Pancreas (tissue), 10 donors: ENCODE results near the gene RNF111. TPM values are rescaled to one million over a fixed set of nuclear protein-coding genes. Genes with fewer than 3 reads are reported as not detected.

Experiments used
- ATAC-seq, 4 donors: fragments of 200-7000 bp; cut with Tn5 transposase; one replicate each; pipeline versions ENCODE4 v1.8.0 to v1.9.1; 2020; ENCODE audit warnings: mild to moderate bottlenecking in 4 of 4, moderate library complexity in 4 of 4
- DNase-seq, 6 donors: peaks; one replicate each; pipeline ENCODE4 v3.0.0-alpha.2; 2020
- FAIRE-seq: peaks from 2 replicates; lab custom pipeline; 2012; peaks lifted over from hg19 to GRCh38; lab: Jason Lieb, UNC
- H3K27ac ChIP-seq, 4 donors: fragments of 200-600 bp; sonication (generic); 1 replicate in 3 of 4; 2 replicates in 1 of 4; pipeline versions ENCODE4 v1.5.0 to v1.8.0; 2020
- H3K27me3 ChIP-seq, 4 donors: fragments of 200-600 bp; one replicate each; pipeline ENCODE4 v1.8.0; 2021
- H3K36me3 ChIP-seq, 3 donors: fragments of 200-600 bp; sonication (generic) in 1 of 3; one replicate each; pipeline versions ENCODE4 v1.5.0 to v1.8.0; 2020 to 2021
- H3K4me1 ChIP-seq, 3 donors: fragments of 200-600 bp; one replicate each; pipeline ENCODE4 v1.8.0; 2021
- H3K4me3 ChIP-seq, 4 donors: fragments of 200-600 bp; sonication (generic) in 2 of 4; one replicate each; pipeline versions ENCODE4 v1.5.0 to v1.8.0; 2020 to 2021
- H3K9me3 ChIP-seq, 4 donors: fragments of 200-600 bp; one replicate each; pipeline ENCODE4 v1.8.0; 2021
- WGBS, 2 donors: extraction: QIAGEN DNeasy Blood & Tissue Kit; methylation state at CpG; one replicate each; pipeline ENCODE4 v1.1.7; 2013; 5-methylcytosine and 5-hydroxymethylcytosine counted together
- intact Hi-C, 3 donors: fragments of 100-400 bp; cut with DNase I; formaldehyde crosslinking; loops; one replicate each; pipeline versions ENCODE4 v1.11.1 to v1.14.2; 2022
- polyA plus RNA-seq, 2 donors: library from polyadenylated mRNA; stranded (reverse); fragments of 200-250 nt; gene quantifications; one replicate each; pipeline ENCODE4 v1.2.3, GENCODE V29; 2013
- total RNA-seq, 6 donors: library from RNA; stranded (reverse); fragmentation: NEBNext Ultra II Directional in 4 of 6; extraction: Animal tissue kit (Norgen Biotek cat#: 25700) in 4 of 6; gene quantifications; one replicate each; pipeline versions ENCODE4 v1.2.1 to v1.2.4, GENCODE V29; 2021 to 2023
- TF ChIP-seq, protein P1 (sequence below), 4 donors: fragments of 200-600 bp; sonication (generic) in 3 of 4; IDR thresholded peaks; one replicate each; pipeline versions ENCODE4 v1.5.0 to v1.8.0; 2021; ENCODE audit warnings: antibody characterized with exemption in 4 of 4
- donor health status: healthy with polysubstance abuse.
- donor health status: DM: no; HTN: no; CAD: no; lungs with moderate emphysema.
- donor health status: DM: no; HTN: no; CAD: no.
- donor health status: control.
- donor health status: control.
- donor health status: Bipolar disorder and iron deficiency.
- donor health status: DM: yes; HTN: yes; CAD: no.
- donor health status: DM: no; HTN: no; CAD: no.
- donor health status: DM: no; HTN: no; CAD: no.
- donor health status: DM: yes; HTN: yes; CAD: no.

RNF111 gene
- total and polyA plus RNA-seq, 8 donors = 4.6 to 25.8 (median 12.3) TPM

DNA sequence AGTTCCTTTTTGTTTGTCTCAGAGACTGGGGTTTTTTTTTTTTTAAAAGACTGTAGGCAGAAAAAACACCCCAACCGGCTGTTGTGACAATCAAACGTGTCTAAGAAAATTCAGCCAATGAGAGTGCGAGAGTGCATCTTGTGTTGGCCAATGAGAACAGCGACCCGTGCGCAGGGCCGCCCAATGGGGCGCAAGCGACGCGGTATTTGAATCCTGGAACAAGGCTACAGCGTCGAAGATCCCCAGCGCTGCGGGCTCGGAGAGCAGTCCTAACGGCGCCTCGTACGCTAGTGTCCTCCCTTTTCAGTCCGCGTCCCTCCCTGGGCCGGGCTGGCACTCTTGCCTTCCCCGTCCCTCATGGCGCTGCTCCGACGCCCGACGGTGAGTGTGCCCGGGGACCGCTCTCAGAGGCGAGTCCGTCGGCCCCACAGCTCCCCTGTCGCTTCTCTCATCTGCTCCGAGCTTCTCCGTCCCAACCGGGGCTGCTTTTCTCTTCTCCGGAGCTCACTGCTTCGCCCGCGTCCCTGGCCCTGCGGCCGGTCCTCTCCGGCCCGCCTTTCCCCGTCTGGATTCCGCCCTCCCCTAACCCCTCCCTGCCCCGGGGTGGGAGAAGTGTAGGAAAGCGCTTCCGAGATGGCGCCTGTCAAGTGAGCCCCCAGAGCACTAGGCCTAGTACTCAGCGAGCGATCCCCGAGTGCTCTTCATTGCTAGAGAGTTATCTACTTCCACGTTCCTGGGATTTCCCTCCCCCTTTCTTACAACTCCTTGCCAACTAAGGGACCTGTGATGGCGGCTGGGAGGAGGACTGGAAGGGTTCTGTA lies 117.7 kb downstream of the RNF111 start, which contains the start of gene CCNB2:
CCNB2 (plus strand) TSS at position 235 of the 821 bp plus-strand sequence; CDS start at position 358, 123 bp downstream.
- peak within 1 kb of the TSS; percentile 30 to 74 (median 42) for H3K4me3 ChIP-seq
- WGBS, 2 donors = 1% methylated on average over 54 to 57 of the region's 57 CpGs
- TF ChIP-seq, protein P1, sequence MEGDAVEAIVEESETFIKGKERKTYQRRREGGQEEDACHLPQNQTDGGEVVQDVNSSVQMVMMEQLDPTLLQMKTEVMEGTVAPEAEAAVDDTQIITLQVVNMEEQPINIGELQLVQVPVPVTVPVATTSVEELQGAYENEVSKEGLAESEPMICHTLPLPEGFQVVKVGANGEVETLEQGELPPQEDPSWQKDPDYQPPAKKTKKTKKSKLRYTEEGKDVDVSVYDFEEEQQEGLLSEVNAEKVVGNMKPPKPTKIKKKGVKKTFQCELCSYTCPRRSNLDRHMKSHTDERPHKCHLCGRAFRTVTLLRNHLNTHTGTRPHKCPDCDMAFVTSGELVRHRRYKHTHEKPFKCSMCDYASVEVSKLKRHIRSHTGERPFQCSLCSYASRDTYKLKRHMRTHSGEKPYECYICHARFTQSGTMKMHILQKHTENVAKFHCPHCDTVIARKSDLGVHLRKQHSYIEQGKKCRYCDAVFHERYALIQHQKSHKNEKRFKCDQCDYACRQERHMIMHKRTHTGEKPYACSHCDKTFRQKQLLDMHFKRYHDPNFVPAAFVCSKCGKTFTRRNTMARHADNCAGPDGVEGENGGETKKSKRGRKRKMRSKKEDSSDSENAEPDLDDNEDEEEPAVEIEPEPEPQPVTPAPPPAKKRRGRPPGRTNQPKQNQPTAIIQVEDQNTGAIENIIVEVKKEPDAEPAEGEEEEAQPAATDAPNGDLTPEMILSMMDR (IDR thresholded peaks at IDR 0.05) = no peak
- H3K4me1 ChIP-seq = no peaks in the 10 kb centered on the region
- H3K36me3 ChIP-seq = no peaks in the 10 kb centered on the region
- intact Hi-C loops = no loop called here
- DNase-seq (peak; percentile 74 to 90 (median 82)), FAIRE-seq (peak; percentile 67), ATAC-seq (peak; percentile 100)
- H3K27ac ChIP-seq = peak within 1 kb of the TSS in 1 of 4 donors; percentile 24
- no peaks in the 10 kb centered on the region for H3K9me3 ChIP-seq
- H3K27me3 ChIP-seq = no peaks in the 10 kb centered on the region

DNA sequence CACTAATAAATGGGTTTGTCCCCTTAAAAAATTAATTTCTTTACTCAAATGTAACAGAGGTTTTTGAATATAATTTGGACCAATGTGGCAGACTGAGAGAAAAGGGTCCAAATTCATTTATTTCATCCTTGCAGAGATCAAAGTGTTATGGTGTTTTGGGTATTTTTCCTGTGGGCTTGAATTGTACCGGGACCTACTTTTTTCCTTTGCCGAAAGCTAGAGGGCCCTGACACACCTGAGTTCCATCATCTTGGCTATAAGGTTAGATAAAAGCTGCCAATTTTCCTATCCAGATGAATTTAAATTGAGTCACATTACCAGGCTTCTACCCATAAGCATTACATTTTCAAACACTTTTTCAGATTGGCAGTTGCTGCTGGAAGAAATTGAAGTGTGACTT lies 118.4 kb downstream of the RNF111 start:
- H3K4me3 ChIP-seq = peak overlapping the region in 1 of 4 donors; percentile 74
- FAIRE-seq (no peak), DNase-seq (no peak), ATAC-seq (no peak)
- TF ChIP-seq, protein P1 (IDR thresholded peaks at IDR 0.05) = no peak
- no peaks in the 10 kb centered on the region for H3K36me3 ChIP-seq
- no peaks in the 10 kb centered on the region for H3K4me1 ChIP-seq
- no peaks in the 10 kb centered on the region for H3K9me3 ChIP-seq
- intact Hi-C loops = no loop called here
- H3K27me3 ChIP-seq = no peaks in the 10 kb centered on the region
- WGBS, 2 donors = 47 to 54% methylated on average over 2 of the region's 2 CpGs
- H3K27ac ChIP-seq = no peak overlapping the region

DNA sequence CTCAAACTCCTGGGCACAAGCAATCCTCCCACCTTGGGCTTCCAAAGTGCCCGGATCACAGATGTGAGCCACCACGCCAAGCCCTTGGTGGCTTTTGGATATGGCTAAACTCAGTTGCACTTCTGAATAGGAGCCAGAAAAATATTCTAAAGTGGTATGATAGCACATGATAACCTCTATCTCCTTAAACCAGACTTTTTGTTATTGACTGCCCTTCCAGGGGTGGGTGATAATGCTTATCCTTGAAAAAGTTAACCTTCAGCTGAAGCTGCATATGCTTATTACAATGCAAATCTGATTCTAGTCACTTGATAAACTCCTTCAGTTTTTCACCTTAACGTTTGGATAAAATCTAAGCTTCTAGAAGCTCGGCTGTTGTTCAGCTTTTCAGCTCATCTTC lies 123.8 kb downstream of the RNF111 start:
- H3K27me3 ChIP-seq = no peaks in the 10 kb centered on the region
- no peaks in the 10 kb centered on the region for H3K4me1 ChIP-seq
- FAIRE-seq (no peak), DNase-seq (no peak), ATAC-seq (no peak)
- no peak overlapping the region for H3K4me3 ChIP-seq
- TF ChIP-seq, protein P1 (IDR thresholded peaks at IDR 0.05) = no peak
- H3K27ac ChIP-seq = no peak overlapping the region
- intact Hi-C loops = no loop called here
- no peaks in the 10 kb centered on the region for H3K9me3 ChIP-seq
- no peaks in the 10 kb centered on the region for H3K36me3 ChIP-seq
- 86 to 87% methylated on average over 4 of the region's 4 CpGs for WGBS, 2 donors

DNA sequence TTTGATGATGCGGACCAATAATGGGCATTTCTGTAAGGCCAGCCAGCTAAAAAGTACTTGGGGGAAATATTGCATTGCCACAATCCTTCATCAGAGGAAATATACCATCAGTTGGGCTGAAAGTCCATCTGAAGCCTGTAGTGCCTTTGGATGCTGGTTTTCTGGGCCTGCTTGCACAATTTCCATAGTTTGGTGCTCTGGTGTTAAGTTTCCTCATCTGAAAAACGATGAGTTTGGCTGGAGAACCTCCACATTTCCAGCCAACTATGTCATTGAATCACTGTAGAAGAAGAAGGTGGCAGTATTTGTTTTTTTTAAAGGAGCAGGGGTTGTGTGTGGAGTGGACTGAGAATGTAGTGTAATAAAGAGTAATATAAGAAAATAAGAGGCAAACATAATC lies 127.6 kb downstream of the RNF111 start:
- Histone ChIP-seq H3K4me1 (no peaks in the 10 kb centered on the region), H3K4me3 (no peak overlapping the region), H3K9me3 (no peaks in the 10 kb centered on the region), H3K27me3 (no peaks in the 10 kb centered on the region), H3K27ac (no peak overlapping the region), H3K36me3 (no peaks in the 10 kb centered on the region)
- intact Hi-C loops = no loop called here
- FAIRE-seq (no peak), DNase-seq (no peak), ATAC-seq (no peak)
- TF ChIP-seq, protein P1 (IDR thresholded peaks at IDR 0.05) = no peak
- WGBS, 2 donors = 60 to 61% methylated on average over 2 of the region's 2 CpGs

DNA sequence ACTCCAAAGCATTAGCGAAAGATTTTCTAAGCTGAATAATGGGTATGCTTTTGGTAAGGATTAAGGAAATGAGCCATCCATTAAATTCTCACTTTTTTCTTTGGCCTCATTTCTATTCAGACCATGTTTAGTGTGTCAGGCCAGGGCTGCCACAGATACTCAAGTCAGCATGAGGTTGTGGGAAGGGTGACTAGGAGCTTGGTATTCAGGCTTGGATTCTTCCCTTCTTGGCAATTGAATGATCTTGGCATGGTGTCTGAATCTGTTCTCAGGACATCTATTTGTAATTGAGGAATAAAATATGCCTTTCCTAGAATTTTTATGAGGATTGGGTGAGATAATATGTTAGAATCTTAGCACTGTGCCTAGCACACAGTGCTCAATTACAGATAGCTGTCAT lies 128.7 kb downstream of the RNF111 start:
- intact Hi-C loops = no loop called here
- Histone ChIP-seq H3K27ac (no peak overlapping the region), H3K27me3 (no peaks in the 10 kb centered on the region), H3K4me1 (no peaks in the 10 kb centered on the region), H3K36me3 (no peaks in the 10 kb centered on the region), H3K9me3 (no peaks in the 10 kb centered on the region), H3K4me3 (no peak overlapping the region)
- TF ChIP-seq, protein P1 (IDR thresholded peaks at IDR 0.05) = no peak
- no peak for FAIRE-seq
- WGBS, 2 donors = 98 to 100% methylated on average over 1 of the region's 1 CpG
- no peak for DNase-seq
- ATAC-seq = no peak
